ENCODE measurements around the gene TOR4A. TPM values are rescaled to one million over a fixed set of nuclear protein-coding genes. Genes with fewer than 3 reads are reported as not detected.
"Not testable (repeated sequence)": the region's sequence is repeated elsewhere in the genome, so short reads cannot be mapped to it uniquely, and the experiment has no call there.

The TOR4A gene
- total RNA-seq, 1 donor from 2014 or later = 37.7 TPM

DNA sequence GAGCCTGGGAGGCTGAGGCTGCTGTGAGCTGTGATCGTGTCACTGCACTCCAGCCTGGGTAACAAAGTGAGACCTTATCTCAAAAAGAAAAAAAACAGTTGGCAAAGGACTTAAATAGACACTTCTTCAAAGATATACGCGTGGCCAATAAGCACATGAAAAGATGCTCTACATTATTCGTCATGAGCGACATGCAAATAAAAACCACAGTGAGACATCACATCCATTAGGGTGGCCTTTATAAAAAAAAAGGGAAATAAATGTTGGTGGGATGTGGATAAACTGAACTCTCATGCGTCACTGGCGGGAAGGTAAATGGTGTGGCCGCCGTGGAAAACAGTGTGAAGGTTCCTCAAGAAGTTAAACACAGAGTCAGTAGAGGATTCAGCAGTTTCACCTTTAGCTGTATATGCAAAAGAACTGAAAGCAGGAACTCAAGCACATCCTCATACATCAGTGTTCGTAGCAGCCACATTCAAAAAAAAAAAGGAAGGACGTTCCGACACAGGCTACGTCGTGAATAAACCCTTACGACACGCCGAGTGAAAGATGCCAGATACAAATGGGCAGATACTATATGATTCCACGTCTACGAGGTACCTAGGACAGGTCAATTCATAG lies 49.0 kb downstream of the TOR4A start:
- no peak for TF ChIP-seq CTCF (IDR thresholded peaks at IDR 0.05; ENCODE audit: unreplicated experiment)
- H3K36me3 Mint-ChIP-seq (ENCODE audit: low read depth, unreplicated experiment) = peaks cover 14% of the 10 kb centered on the region
- peaks cover 9% of the 10 kb centered on the region for H3K27me3 Mint-ChIP-seq (ENCODE audit: unreplicated experiment)
- peaks cover 15% of the 10 kb centered on the region for H3K4me1 Mint-ChIP-seq (ENCODE audit: unreplicated experiment)
- H3K9me3 Mint-ChIP-seq (ENCODE audit: unreplicated experiment) = peaks cover 5% of the 10 kb centered on the region
- no peak overlapping the region for H3K4me3 Mint-ChIP-seq (ENCODE audit: unreplicated experiment)
- no peak for DNase-seq (ENCODE audit: low spot score)
- peak overlapping the region; percentile 24 for H3K27ac Mint-ChIP-seq (ENCODE audit: unreplicated experiment)

DNA sequence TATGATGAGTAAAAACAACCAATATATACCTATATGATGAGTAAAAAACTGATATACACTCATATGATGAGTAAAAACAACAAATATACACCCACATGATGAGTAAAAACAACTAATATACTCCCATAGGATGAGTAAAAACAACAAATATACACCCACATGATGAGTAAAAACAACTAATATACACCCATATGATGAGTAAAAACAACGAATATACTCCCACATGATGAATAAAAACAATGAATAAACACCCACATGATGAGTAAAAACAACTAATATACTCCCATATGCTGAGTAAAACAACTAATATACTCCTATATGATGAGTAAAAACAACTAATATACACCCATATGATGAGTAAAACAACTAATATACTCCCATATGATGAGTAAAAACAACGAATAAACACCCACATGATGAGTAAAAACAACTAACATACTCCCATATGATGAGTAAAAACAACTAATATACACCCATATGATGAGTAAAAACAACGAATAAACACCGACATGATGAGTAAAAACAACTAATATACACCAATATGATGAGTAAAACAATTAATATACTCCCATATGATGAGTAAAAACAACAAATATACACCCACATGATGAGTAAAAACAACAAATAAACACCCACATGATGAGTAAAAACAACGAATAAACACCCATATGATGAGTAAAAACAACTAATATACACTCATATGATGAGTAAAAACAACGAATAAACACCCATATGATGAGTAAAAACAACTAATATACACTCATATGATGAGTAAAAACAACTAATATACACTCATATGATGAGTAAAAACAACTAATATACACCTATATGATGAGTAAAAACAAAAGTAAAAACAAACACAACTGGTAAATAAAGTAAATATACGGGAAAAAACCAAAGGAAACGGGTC lies 50.4 kb downstream of the TOR4A start:
- Mint-ChIP-seq H3K36me3 (ENCODE audit: low read depth, unreplicated experiment) (peaks cover 14% of the 10 kb centered on the region), H3K4me1 (ENCODE audit: unreplicated experiment) (peaks cover 12% of the 10 kb centered on the region), H3K27ac (ENCODE audit: unreplicated experiment) (peak overlapping the region; percentile 14), H3K4me3 (ENCODE audit: unreplicated experiment) (peak overlapping the region; percentile 3)
- H3K27me3 Mint-ChIP-seq (ENCODE audit: unreplicated experiment); H3K9me3 Mint-ChIP-seq (ENCODE audit: unreplicated experiment); DNase-seq (ENCODE audit: low spot score): not testable (repeated sequence)

DNA sequence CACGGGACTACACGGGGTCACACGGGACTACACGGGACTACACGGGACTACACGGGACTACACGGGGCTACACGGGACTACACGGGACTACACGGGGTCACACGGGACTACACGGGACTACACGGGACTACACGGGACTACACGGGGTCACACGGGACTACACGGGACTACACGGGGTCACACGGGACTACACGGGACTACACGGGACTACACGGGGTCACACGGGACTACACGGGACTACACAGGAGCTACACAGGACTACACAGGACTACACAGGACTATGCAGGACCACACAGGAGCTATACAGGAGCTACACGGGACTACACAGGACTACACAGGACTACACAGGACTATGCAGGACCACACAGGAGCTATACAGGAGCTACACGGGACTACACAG lies 52.1 kb downstream of the TOR4A start:
- DNase-seq (ENCODE audit: low spot score); H3K4me3 Mint-ChIP-seq (ENCODE audit: unreplicated experiment); H3K27ac Mint-ChIP-seq (ENCODE audit: unreplicated experiment); H3K27me3 Mint-ChIP-seq (ENCODE audit: unreplicated experiment); H3K9me3 Mint-ChIP-seq (ENCODE audit: unreplicated experiment): not testable (repeated sequence)
- Mint-ChIP-seq H3K36me3 (ENCODE audit: low read depth, unreplicated experiment) (peaks cover 14% of the 10 kb centered on the region), H3K4me1 (ENCODE audit: unreplicated experiment) (peaks cover 12% of the 10 kb centered on the region)

DNA sequence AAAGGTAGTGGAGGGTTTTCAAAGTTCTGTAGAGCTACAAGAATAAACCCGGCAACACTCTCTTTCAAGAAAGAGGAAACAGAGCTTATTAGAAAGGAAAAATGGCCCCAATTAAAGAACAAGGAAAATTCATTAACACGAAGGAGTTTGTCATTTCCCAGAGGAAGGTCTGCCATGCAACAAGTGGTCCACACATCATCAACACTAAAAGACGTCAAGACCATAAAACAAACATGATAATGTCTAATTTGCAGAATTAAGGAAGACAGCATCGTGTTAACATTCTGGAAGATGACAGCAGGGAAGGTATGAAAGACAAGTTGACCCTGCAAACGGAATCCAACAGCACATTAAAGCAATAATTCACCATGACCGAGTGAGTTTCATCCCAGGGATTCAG lies 53.2 kb downstream of the TOR4A start:
- Mint-ChIP-seq H3K4me3 (ENCODE audit: unreplicated experiment) (peak overlapping the region; percentile 44), H3K4me1 (ENCODE audit: unreplicated experiment) (peaks cover 12% of the 10 kb centered on the region), H3K9me3 (ENCODE audit: unreplicated experiment) (peaks cover 5% of the 10 kb centered on the region), H3K27ac (ENCODE audit: unreplicated experiment) (peak overlapping the region; percentile 20), H3K36me3 (ENCODE audit: low read depth, unreplicated experiment) (peaks cover 18% of the 10 kb centered on the region), H3K27me3 (ENCODE audit: unreplicated experiment) (peaks cover 8% of the 10 kb centered on the region)
- no peak for DNase-seq (ENCODE audit: low spot score)
- no peak for TF ChIP-seq CTCF (IDR thresholded peaks at IDR 0.05; ENCODE audit: unreplicated experiment)

DNA sequence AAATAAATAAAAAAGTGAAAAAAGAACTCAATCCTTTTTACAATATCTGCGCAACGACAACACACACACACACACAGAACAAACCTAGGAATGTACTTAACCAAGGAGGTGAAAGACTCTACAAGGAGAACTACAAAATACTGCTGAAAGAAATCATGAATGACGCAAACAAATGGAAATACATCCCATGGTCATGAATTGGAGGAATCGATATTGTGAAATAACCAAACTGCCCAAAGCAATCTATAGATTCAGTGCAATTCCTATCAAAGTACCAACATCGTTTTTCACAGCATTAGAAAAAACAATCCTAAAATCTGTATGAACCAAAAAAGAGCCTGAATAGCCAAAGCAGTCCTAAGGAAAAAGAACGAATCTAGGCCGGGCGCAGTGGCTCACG lies 54.4 kb downstream of the TOR4A start:
- H3K36me3 Mint-ChIP-seq (ENCODE audit: low read depth, unreplicated experiment) = peaks cover 21% of the 10 kb centered on the region
- no peak for DNase-seq (ENCODE audit: low spot score)
- TF ChIP-seq CTCF (IDR thresholded peaks at IDR 0.05; ENCODE audit: unreplicated experiment) = no peak
- no peak overlapping the region for H3K4me3 Mint-ChIP-seq (ENCODE audit: unreplicated experiment)
- H3K27ac Mint-ChIP-seq (ENCODE audit: unreplicated experiment) = no peak overlapping the region
- peaks cover 5% of the 10 kb centered on the region for H3K9me3 Mint-ChIP-seq (ENCODE audit: unreplicated experiment)
- H3K4me1 Mint-ChIP-seq (ENCODE audit: unreplicated experiment) = peaks cover 5% of the 10 kb centered on the region
- peaks cover 8% of the 10 kb centered on the region for H3K27me3 Mint-ChIP-seq (ENCODE audit: unreplicated experiment)

Other genes with a start within 250 kb of the TOR4A start
- gene ABCA2, start 249.5 kb upstream of the TOR4A start, total RNA-seq (ENCODE audit: unreplicated experiment) = 2.1 TPM
- not detected for gene FUT7, start 245.6 kb upstream of the TOR4A start, total RNA-seq (ENCODE audit: unreplicated experiment)
- gene NPDC1, start 231.5 kb upstream of the TOR4A start, total RNA-seq (ENCODE audit: unreplicated experiment) = 116 TPM
- 55.6 TPM for gene ENTPD2, start 223.7 kb upstream of the TOR4A start, total RNA-seq (ENCODE audit: unreplicated experiment)
- 1.0 TPM for gene SAPCD2, start 207.2 kb upstream of the TOR4A start, total RNA-seq (ENCODE audit: unreplicated experiment)
- 3.2 TPM for gene UAP1L1, start 200.2 kb upstream of the TOR4A start, total RNA-seq (ENCODE audit: unreplicated experiment)
- gene MAN1B1, start 190.7 kb upstream of the TOR4A start, total RNA-seq (ENCODE audit: unreplicated experiment) = 70.4 TPM
- 6.1 TPM for gene DPP7, start 163.0 kb upstream of the TOR4A start, total RNA-seq (ENCODE audit: unreplicated experiment)
- gene GRIN1, start 138.6 kb upstream of the TOR4A start, total RNA-seq (ENCODE audit: unreplicated experiment) = not detected
- gene LRRC26, start 107.7 kb upstream of the TOR4A start, total RNA-seq (ENCODE audit: unreplicated experiment) = not detected
- gene TMEM210, start 105.7 kb upstream of the TOR4A start, total RNA-seq (ENCODE audit: unreplicated experiment) = not detected
- 76.8 TPM for gene ANAPC2, start 89.2 kb upstream of the TOR4A start, total RNA-seq (ENCODE audit: unreplicated experiment)
- 53.8 TPM for gene SSNA1, start 89.0 kb upstream of the TOR4A start, total RNA-seq (ENCODE audit: unreplicated experiment)
- 8.2 TPM for gene TPRN, start 77.0 kb upstream of the TOR4A start, total RNA-seq (ENCODE audit: unreplicated experiment)
- gene TMEM203, start 72.1 kb upstream of the TOR4A start, total RNA-seq (ENCODE audit: unreplicated experiment) = 27.4 TPM
- gene NDOR1, start 72.0 kb upstream of the TOR4A start, total RNA-seq (ENCODE audit: unreplicated experiment) = 22.5 TPM
- gene RNF208, start 55.5 kb upstream of the TOR4A start, total RNA-seq (ENCODE audit: unreplicated experiment) = 1.1 TPM
- gene CYSRT1, start 52.6 kb upstream of the TOR4A start, total RNA-seq (ENCODE audit: unreplicated experiment) = 1.4 TPM
- gene RNF224, start 50.2 kb upstream of the TOR4A start, total RNA-seq (ENCODE audit: unreplicated experiment) = not detected
- not detected for gene SLC34A3, start 46.8 kb upstream of the TOR4A start, total RNA-seq (ENCODE audit: unreplicated experiment)
- gene TUBB4B, start 36.4 kb upstream of the TOR4A start, total RNA-seq (ENCODE audit: unreplicated experiment) = 134 TPM
- gene STPG3, start 26.4 kb upstream of the TOR4A start, total RNA-seq (ENCODE audit: unreplicated experiment) = not detected
- gene NELFB, start 22.4 kb upstream of the TOR4A start, total RNA-seq (ENCODE audit: unreplicated experiment) = 65.6 TPM
- 170 TPM for gene NRARP, start 24.5 kb downstream of the TOR4A start, total RNA-seq (ENCODE audit: unreplicated experiment)
- gene EXD3, start 145.4 kb downstream of the TOR4A start, total RNA-seq (ENCODE audit: unreplicated experiment) = 19.9 TPM
- gene NOXA1, start 145.7 kb downstream of the TOR4A start, total RNA-seq (ENCODE audit: unreplicated experiment) = 0.36 TPM
- 0.21 TPM for gene ENTPD8, start 163.6 kb downstream of the TOR4A start, total RNA-seq (ENCODE audit: unreplicated experiment)
- 43.0 TPM for gene NSMF, start 181.6 kb downstream of the TOR4A start, total RNA-seq (ENCODE audit: unreplicated experiment)